Sigmoid colon (tissue), 4 donors: ENCODE data around the gene CISD1.

Experiments used
- CTCF ChIP-seq, 4 experiments: fragments of 450-650 bp in 3 of 4; fragments of 200-600 bp in 1 of 4; IDR thresholded peaks; one replicate each; pipeline ENCODE4 v1.5.1; 2016 to 2019; ENCODE audit warnings: antibody characterized with exemption in 4 of 4, mild to moderate bottlenecking in 3 of 4, moderate library complexity in 2 of 4
- EP300 ChIP-seq, 4 donors: sonication (generic); formaldehyde crosslinking; IDR thresholded peaks; one replicate each; pipeline ENCODE4 v1.6.1; 2017; ENCODE audit warnings: antibody characterized with exemption in 4 of 4
- POLR2A ChIP-seq, 2 donors: fragments of 450-650 bp; IDR thresholded peaks; one replicate each; pipeline ENCODE4 v1.6.1; 2016; ENCODE audit warnings: antibody characterized with exemption in 2 of 2, mild to moderate bottlenecking in 2 of 2, moderate library complexity in 2 of 2
- POLR2AphosphoS5 ChIP-seq, 4 donors: sonication (generic); formaldehyde crosslinking; IDR thresholded peaks; one replicate each; pipeline ENCODE4 v1.6.1; 2017; ENCODE audit warnings: antibody characterized with exemption in 4 of 4

GRCh38 chr10:58319599-58319998 is 50.6 kb downstream of the CISD1 start:
- no peak for TF ChIP-seq CTCF (IDR thresholded peaks at IDR 0.05)
- TF ChIP-seq POLR2AphosphoS5 (IDR thresholded peaks at IDR 0.05), result no peak
- TF ChIP-seq POLR2A (IDR thresholded peaks at IDR 0.05), result no peak
- TF ChIP-seq EP300 (IDR thresholded peaks at IDR 0.05), result no peak
